Right lobe of liver (tissue), 6 donors: ENCODE data around the gene SAMHD1. TPM values are rescaled to one million over a fixed set of nuclear protein-coding genes. Genes with fewer than 3 reads are reported as not detected.
"Not testable (repeated sequence)": the region's sequence is repeated elsewhere in the genome, so short reads cannot be mapped to it uniquely, and the experiment has no call there.

Experiments used
- ATAC-seq, 4 donors: fragments of 200-7000 bp; cut with Tn5 transposase; one replicate each; pipeline ENCODE4 v1.9.1; 2020; ENCODE audit warnings: mild to moderate bottlenecking in 4 of 4, moderate library complexity in 4 of 4
- DNase-seq, 3 donors: peaks; one replicate each; pipeline ENCODE4 v3.0.0-alpha.2; 2020
- H3K27ac ChIP-seq, 3 donors: fragments of 200-600 bp; one replicate each; pipeline ENCODE4 v1.8.0; 2022
- H3K27me3 ChIP-seq, 2 donors: fragments of 200-600 bp; one replicate each; pipeline ENCODE4 v1.8.0; 2022
- H3K36me3 ChIP-seq, 4 donors: fragments of 200-600 bp; sonication (generic) in 1 of 4; one replicate each; pipeline versions ENCODE4 v1.5.1 to v1.8.0; 2017 to 2022; ENCODE audit warnings: control low read depth in 1 of 4
- H3K4me1 ChIP-seq, 4 donors: fragments of 200-600 bp; sonication (generic) in 1 of 4; one replicate each; pipeline versions ENCODE4 v1.5.1 to v1.8.0; 2017 to 2022; ENCODE audit warnings: control low read depth in 1 of 4
- H3K4me3 ChIP-seq, 3 donors: fragments of 200-600 bp; one replicate each; pipeline ENCODE4 v1.8.0; 2022
- H3K9me3 ChIP-seq, 4 donors: fragments of 200-600 bp; sonication (generic) in 1 of 4; one replicate each; pipeline versions ENCODE4 v1.5.1 to v1.8.0; 2017 to 2022; ENCODE audit warnings: control low read depth in 1 of 4
- POLR2A ChIP-seq: fragments of 450-650 bp; IDR thresholded peaks from one replicate; pipeline ENCODE4 v1.6.1; 2017; ENCODE audit warnings: antibody characterized with exemption, mild to moderate bottlenecking
- WGBS: methylation state at CpG from one replicate; pipeline ENCODE4 v1.1.6; 2018; ENCODE audit warnings: low coverage, low lambda C conversion rate; ENCODE audit not compliant: insufficient coverage; ENCODE audit errors: missing lambda C conversion rate; 5-methylcytosine and 5-hydroxymethylcytosine counted together
- intact Hi-C, 2 donors: fragments of 100-400 bp; cut with DNase I; formaldehyde crosslinking; loops; one replicate each; pipeline versions ENCODE4 v1.11.2 to v1.14.1; 2022
- total RNA-seq, 6 experiments: library from RNA; depleted of rRNA in 2 of 6; stranded (reverse); fragments of >200 nt in 2 of 6; fragmentation: NEBNext Ultra II Directional in 3 of 6; extraction: Animal tissue kit (Norgen Biotek cat#: 25700) in 3 of 6; gene quantifications; one replicate each; pipeline versions ENCODE4 v1.1.0 to v1.2.4, GENCODE V29; 2016 to 2023
- TF ChIP-seq, protein P1 (sequence below), 4 donors: fragments of 200-600 bp in 3 of 4; fragments of 450-650 bp in 1 of 4; IDR thresholded peaks; one replicate each; pipeline versions ENCODE4 v1.5.1 to v1.8.0; 2016 to 2022; ENCODE audit warnings: antibody characterized with exemption in 4 of 4, mild to moderate bottlenecking in 2 of 4
- donor health status: DM: no; HTN: yes; CAD: no.
- donor health status: DM: no; HTN: no; CAD: no.
- donor health status: DM: no; HTN: no; CAD: no.
- donor health status: DM: no; HTN: yes; CAD: no.
- donor health status: DM: no; HTN: yes; CAD: no.

Gene SAMHD1
- total RNA-seq, 6 experiments from 2014 or later, result 22.6 to 40.5 (median 30.7) TPM

- 93% methylated on average over 3 of the region's 14 CpGs for WGBS
- ATAC-seq, result peak; percentile 57 to 95 (median 65)
- no peaks in the 10 kb centered on the region for H3K36me3 ChIP-seq
- no peaks in the 10 kb centered on the region for H3K9me3 ChIP-seq
- TF ChIP-seq, protein P1, sequence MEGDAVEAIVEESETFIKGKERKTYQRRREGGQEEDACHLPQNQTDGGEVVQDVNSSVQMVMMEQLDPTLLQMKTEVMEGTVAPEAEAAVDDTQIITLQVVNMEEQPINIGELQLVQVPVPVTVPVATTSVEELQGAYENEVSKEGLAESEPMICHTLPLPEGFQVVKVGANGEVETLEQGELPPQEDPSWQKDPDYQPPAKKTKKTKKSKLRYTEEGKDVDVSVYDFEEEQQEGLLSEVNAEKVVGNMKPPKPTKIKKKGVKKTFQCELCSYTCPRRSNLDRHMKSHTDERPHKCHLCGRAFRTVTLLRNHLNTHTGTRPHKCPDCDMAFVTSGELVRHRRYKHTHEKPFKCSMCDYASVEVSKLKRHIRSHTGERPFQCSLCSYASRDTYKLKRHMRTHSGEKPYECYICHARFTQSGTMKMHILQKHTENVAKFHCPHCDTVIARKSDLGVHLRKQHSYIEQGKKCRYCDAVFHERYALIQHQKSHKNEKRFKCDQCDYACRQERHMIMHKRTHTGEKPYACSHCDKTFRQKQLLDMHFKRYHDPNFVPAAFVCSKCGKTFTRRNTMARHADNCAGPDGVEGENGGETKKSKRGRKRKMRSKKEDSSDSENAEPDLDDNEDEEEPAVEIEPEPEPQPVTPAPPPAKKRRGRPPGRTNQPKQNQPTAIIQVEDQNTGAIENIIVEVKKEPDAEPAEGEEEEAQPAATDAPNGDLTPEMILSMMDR (IDR thresholded peaks at IDR 0.05), result no peak
- no peak for TF ChIP-seq POLR2A
- no peaks in the 10 kb centered on the region for H3K27me3 ChIP-seq
- peak in 2 of 3 donors; percentile 50 to 66 for DNase-seq
- intact Hi-C loops, result no loop called here
- no peaks in the 10 kb centered on the region for H3K4me1 ChIP-seq
- no peak within 1 kb of the TSS for H3K4me3 ChIP-seq
- H3K27ac ChIP-seq, result no peak within 1 kb of the TSS
These were observed 75.6 kb downstream of the SAMHD1 start, which contains the start of gene TLDC2 for GRCh38 chr20:36875702-36876472. TLDC2 (plus strand) TSS chr20:36876138; CDS start chr20:36876175, 37 bp downstream.

DNA sequence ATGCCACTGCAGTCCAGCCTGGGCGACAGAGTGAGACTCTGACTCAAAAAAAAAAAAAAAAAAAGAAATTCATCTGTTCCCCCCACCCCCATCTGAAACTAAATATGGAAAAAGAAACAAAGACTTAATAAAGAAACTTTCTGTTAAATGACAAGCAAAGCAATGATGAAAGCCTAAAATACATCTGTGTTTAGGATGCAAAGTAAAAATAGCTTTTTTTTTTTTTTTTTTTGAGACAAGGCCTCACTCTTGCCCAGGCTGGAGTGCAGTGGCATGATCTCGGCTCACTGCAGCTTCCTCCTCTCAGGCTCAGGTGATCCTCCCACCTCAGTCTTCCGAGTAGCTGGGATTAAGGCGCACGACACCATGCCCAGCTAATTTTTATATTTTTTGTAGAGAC is 76.4 kb downstream of the SAMHD1 start:
- H3K36me3 ChIP-seq, H3K27me3 ChIP-seq, DNase-seq, H3K9me3 ChIP-seq, H3K27ac ChIP-seq, intact Hi-C loops, H3K4me3 ChIP-seq, ATAC-seq, H3K4me1 ChIP-seq: not testable (repeated sequence)
- WGBS, result 67% methylated on average over 5 of the region's 5 CpGs

- ATAC-seq (no peak), DNase-seq (no peak)
- intact Hi-C loops, result no loop called here
- no peak overlapping the region for H3K27ac ChIP-seq
- no peaks in the 10 kb centered on the region for H3K36me3 ChIP-seq
- H3K4me3 ChIP-seq, result no peak overlapping the region
- H3K9me3 ChIP-seq, result no peaks in the 10 kb centered on the region
- no peaks in the 10 kb centered on the region for H3K27me3 ChIP-seq
- 87% methylated on average over 13 of the region's 13 CpGs for WGBS
- no peaks in the 10 kb centered on the region for H3K4me1 ChIP-seq
- no peak for TF ChIP-seq POLR2A
- TF ChIP-seq, protein P1 (IDR thresholded peaks at IDR 0.05), result no peak
These were observed 77.9 kb downstream of the SAMHD1 start for GRCh38 chr20:36873498-36874189.

DNA sequence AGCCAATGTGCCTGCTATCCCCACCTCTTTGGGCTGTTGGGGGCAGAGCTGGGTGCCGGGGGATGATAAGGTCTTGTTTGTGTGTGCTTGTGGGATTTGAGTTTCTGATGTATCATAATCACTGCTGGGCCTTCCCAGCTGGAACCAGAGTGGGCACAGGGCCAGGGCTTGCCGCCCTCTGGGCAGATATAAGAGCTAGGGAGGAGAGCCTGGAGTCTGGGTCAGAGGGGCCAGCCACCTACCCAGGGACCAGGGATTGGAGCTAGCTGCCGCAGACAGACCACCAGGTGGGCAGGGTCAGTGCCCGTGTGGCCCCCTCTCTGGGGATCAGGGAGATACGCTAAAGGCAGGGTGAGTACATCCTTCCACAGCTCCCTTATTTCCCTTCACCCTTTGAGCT is 78.7 kb downstream of the SAMHD1 start:
- Histone ChIP-seq H3K36me3 (no peaks in the 10 kb centered on the region), H3K27ac (no peak overlapping the region), H3K9me3 (no peaks in the 10 kb centered on the region), H3K4me3 (no peak overlapping the region), H3K4me1 (no peaks in the 10 kb centered on the region), H3K27me3 (no peaks in the 10 kb centered on the region)
- intact Hi-C loops, result no loop called here
- TF ChIP-seq, protein P1 (IDR thresholded peaks at IDR 0.05), result no peak
- TF ChIP-seq POLR2A, result no peak
- 80% methylated on average over 1 of the region's 5 CpGs for WGBS
- DNase-seq (peak in 1 of 3 donors; percentile 46), ATAC-seq (no peak)
